ENCODE results near the gene ANAPC13.

Gene ANAPC13

GRCh38 chr3:134487406-134487805 is 1.6 kb upstream of the ANAPC13 start:
- no peak overlapping the region for H2BK5ac ChIP-seq (ENCODE audit: low read depth, low read length, poor library complexity)
- H4K91ac ChIP-seq (ENCODE audit: low read depth, low read length), result no peak overlapping the region
- peaks cover 0 to 3% of the 10 kb centered on the region in 2 experiments for H3K36me3 ChIP-seq (ENCODE audit: control insufficient read depth in 1 of 2, insufficient read depth in 2 of 2, low read length in 2 of 2)
- H3K27me3 ChIP-seq (ENCODE audit: insufficient read depth, low read length), result no peaks in the 10 kb centered on the region
- no peak overlapping the region for H3K4me2 ChIP-seq (ENCODE audit: low read length)
- WGBS (ENCODE audit: extremely low coverage, insufficient coverage, insufficient read length), result no CpG with 5 or more reads among the region's 5 CpGs
- no peak overlapping the region for H2BK120ac ChIP-seq (ENCODE audit: insufficient read depth, low read length, poor library complexity)
- H3K18ac ChIP-seq (ENCODE audit: low read length), result no peak overlapping the region
- no peak overlapping the region for H2AFZ ChIP-seq (ENCODE audit: insufficient read depth, low read length, poor library complexity)
- H3K9me3 ChIP-seq (ENCODE audit: insufficient read depth, low read depth, low read length), result no peaks in the 10 kb centered on the region
- H3K4me3 ChIP-seq (ENCODE audit: low read depth, low read length), result no peak overlapping the region
- H2BK12ac ChIP-seq (ENCODE audit: low read length), result no peak overlapping the region
- peaks cover 7% of the 10 kb centered on the region for H3K79me2 ChIP-seq (ENCODE audit: control insufficient read depth, insufficient read depth, low read length, poor library complexity)
- H3K23ac ChIP-seq (ENCODE audit: low read length), result no peak overlapping the region
- no peak overlapping the region for H3K4ac ChIP-seq (ENCODE audit: low read depth, low read length)
- DNase-seq, result no peak
- H2AK5ac ChIP-seq (ENCODE audit: low read length), result no peak overlapping the region
- H3K79me1 ChIP-seq (ENCODE audit: low read length), result peaks cover 14% of the 10 kb centered on the region
- H3K27ac ChIP-seq (ENCODE audit: low read depth, low read length), result no peak overlapping the region
- no peak overlapping the region for H4K12ac ChIP-seq (ENCODE audit: low read depth, low read length)
- peaks cover 5 to 12% of the 10 kb centered on the region in 2 experiments for H3K4me1 ChIP-seq (ENCODE audit: control insufficient read depth in 1 of 2, insufficient read depth in 2 of 2, low read length in 2 of 2)
- no peak overlapping the region for H3K14ac ChIP-seq (ENCODE audit: low read length)
- H3K9ac ChIP-seq (ENCODE audit: low read length), result no peak overlapping the region
- no peak overlapping the region for H4K8ac ChIP-seq (ENCODE audit: low read depth, low read length)

- no CpG with 5 or more reads among the region's 17 CpGs for WGBS (ENCODE audit: extremely low coverage, insufficient coverage, insufficient read length)
- Histone ChIP-seq H2BK5ac (ENCODE audit: low read depth, low read length, poor library complexity) (peak overlapping the region; percentile 88), H3K4me2 (ENCODE audit: low read length) (peak overlapping the region; percentile 89), H3K9me3 (ENCODE audit: insufficient read depth, low read depth, low read length) (no peaks in the 10 kb centered on the region), H3K79me2 (ENCODE audit: control insufficient read depth, insufficient read depth, low read length, poor library complexity) (peaks cover 7% of the 10 kb centered on the region), H3K4ac (ENCODE audit: low read depth, low read length) (peak overlapping the region; percentile 90), H4K8ac (ENCODE audit: low read depth, low read length) (peak overlapping the region; percentile 93), H4K91ac (ENCODE audit: low read depth, low read length) (peak overlapping the region; percentile 91), H2BK12ac (ENCODE audit: low read length) (no peak overlapping the region), H3K14ac (ENCODE audit: low read length) (peak overlapping the region; percentile 94), H2AFZ (ENCODE audit: insufficient read depth, low read length, poor library complexity) (peak overlapping the region; percentile 92), H3K27ac (ENCODE audit: low read depth, low read length) (peak overlapping the region; percentile 95), H2BK120ac (ENCODE audit: insufficient read depth, low read length, poor library complexity) (peak overlapping the region; percentile 76), H3K36me3 (ENCODE audit: control insufficient read depth in 1 of 2, insufficient read depth in 2 of 2, low read length in 2 of 2) (peaks cover 0 to 5% of the 10 kb centered on the region in 2 experiments), H3K18ac (ENCODE audit: low read length) (peak overlapping the region; percentile 89), H3K79me1 (ENCODE audit: low read length) (peaks cover 14% of the 10 kb centered on the region), H3K9ac (ENCODE audit: low read length) (peak overlapping the region; percentile 90), H4K12ac (ENCODE audit: low read depth, low read length) (peak overlapping the region; percentile 65), H3K4me3 (ENCODE audit: low read depth, low read length) (peak overlapping the region; percentile 90), H2AK5ac (ENCODE audit: low read length) (peak overlapping the region; percentile 76), H3K27me3 (ENCODE audit: insufficient read depth, low read length) (no peaks in the 10 kb centered on the region), H3K4me1 (ENCODE audit: control insufficient read depth in 1 of 2, insufficient read depth in 2 of 2, low read length in 2 of 2) (peaks cover 5 to 12% of the 10 kb centered on the region in 2 experiments), H3K23ac (ENCODE audit: low read length) (no peak overlapping the region)
- peak in 1 of 2 donors; percentile 31 for DNase-seq
Measured at GRCh38 chr3:134486577-134487041, 824 bp upstream of the ANAPC13 start.

DNA sequence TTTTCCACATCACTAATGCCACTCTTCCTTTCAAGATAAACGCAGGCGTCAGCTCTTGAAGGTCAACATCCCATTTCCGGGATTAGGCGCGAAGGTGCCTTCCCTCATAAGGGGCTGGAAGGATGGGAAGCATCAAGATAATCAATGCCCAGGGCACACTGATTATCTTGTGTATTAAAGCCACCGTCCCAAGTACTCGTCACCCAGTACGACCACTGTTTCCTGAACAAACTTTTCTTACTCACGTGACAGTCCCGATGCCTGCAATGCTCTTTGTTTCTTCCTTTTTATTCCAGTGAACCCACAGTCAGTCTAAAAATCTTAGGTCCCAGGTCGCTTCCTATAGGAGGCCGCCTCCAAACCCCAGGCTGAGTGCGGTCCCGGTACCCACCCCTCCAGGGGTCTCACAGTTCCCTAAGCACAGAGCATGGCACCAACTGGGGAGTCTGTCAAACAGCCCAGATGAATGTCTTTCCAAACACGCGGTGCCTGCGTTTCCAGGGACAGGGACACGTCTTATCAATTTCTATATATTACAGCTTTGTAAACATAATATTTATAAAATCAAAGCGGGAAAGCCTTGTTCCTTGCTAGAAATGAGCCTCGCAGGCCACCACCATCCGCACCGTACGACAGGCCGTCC is 589 bp downstream of the ANAPC13 start:
- Histone ChIP-seq H3K4ac (ENCODE audit: low read depth, low read length) (peak overlapping the region; percentile 18), H2AFZ (ENCODE audit: insufficient read depth, low read length, poor library complexity) (peak overlapping the region; percentile 82), H3K23ac (ENCODE audit: low read length) (no peak overlapping the region), H3K4me3 (ENCODE audit: low read depth, low read length) (peak overlapping the region; percentile 90), H3K18ac (ENCODE audit: low read length) (peak overlapping the region; percentile 42), H4K8ac (ENCODE audit: low read depth, low read length) (peak overlapping the region; percentile 85), H2BK120ac (ENCODE audit: insufficient read depth, low read length, poor library complexity) (peak overlapping the region; percentile 62), H3K79me1 (ENCODE audit: low read length) (peaks cover 14% of the 10 kb centered on the region), H2AK5ac (ENCODE audit: low read length) (no peak overlapping the region), H3K9me3 (ENCODE audit: insufficient read depth, low read depth, low read length) (no peaks in the 10 kb centered on the region), H3K36me3 (ENCODE audit: control insufficient read depth in 1 of 2, insufficient read depth in 2 of 2, low read length in 2 of 2) (peaks cover 3 to 17% of the 10 kb centered on the region in 2 experiments), H2BK12ac (ENCODE audit: low read length) (no peak overlapping the region), H2BK5ac (ENCODE audit: low read depth, low read length, poor library complexity) (peak overlapping the region; percentile 75), H4K12ac (ENCODE audit: low read depth, low read length) (peak overlapping the region; percentile 37), H3K4me2 (ENCODE audit: low read length) (peak overlapping the region; percentile 78), H3K27ac (ENCODE audit: low read depth, low read length) (peak overlapping the region; percentile 95), H4K91ac (ENCODE audit: low read depth, low read length) (peak overlapping the region; percentile 78), H3K27me3 (ENCODE audit: insufficient read depth, low read length) (no peaks in the 10 kb centered on the region), H3K9ac (ENCODE audit: low read length) (peak overlapping the region; percentile 84), H3K14ac (ENCODE audit: low read length) (peak overlapping the region; percentile 68), H3K4me1 (ENCODE audit: control insufficient read depth in 1 of 2, insufficient read depth in 2 of 2, low read length in 2 of 2) (peaks cover 5 to 12% of the 10 kb centered on the region in 2 experiments), H3K79me2 (ENCODE audit: control insufficient read depth, insufficient read depth, low read length, poor library complexity) (peaks cover 7% of the 10 kb centered on the region)
- WGBS (ENCODE audit: extremely low coverage, insufficient coverage, insufficient read length), result no CpG with 5 or more reads among the region's 24 CpGs
- DNase-seq, result peak in 1 of 2 donors; percentile 36

DNA sequence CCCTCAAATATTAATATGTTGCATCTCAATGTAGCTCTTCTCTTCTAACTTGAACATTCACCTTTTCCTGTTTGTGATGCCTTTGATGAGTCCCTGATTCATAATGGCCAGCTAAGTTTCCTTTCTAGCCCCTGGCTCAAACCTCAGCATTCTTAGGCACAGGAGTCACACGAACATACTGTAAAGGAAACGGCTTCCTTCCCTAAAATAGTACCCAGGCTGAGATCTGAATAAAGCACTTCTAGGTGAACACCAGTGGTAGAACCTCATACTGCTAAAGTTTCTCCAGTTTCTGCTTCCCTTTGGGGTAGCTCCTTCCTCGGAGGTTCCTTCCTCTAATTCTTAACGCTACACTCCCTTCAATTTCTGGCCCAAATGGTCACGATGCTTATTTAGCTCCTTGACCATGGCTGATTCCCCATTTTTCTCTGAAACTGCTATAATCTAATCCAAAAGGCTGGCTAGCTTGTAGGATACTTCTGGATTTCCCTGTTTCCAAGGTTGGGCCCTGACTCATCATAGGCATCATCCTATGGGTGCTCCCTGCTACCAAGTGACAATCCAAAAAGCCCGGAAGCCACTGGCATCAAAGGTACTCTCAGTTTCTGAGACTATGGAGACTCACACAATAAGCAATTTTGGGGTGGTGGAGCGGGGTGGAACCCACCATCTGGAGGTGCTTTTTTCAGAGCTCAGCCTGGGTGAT is 2.4 kb downstream of the ANAPC13 start:
- Histone ChIP-seq H3K18ac (ENCODE audit: low read length) (no peak overlapping the region), H2AFZ (ENCODE audit: insufficient read depth, low read length, poor library complexity) (no peak overlapping the region), H3K36me3 (ENCODE audit: control insufficient read depth in 1 of 2, insufficient read depth in 2 of 2, low read length in 2 of 2) (peaks cover 3 to 20% of the 10 kb centered on the region in 2 experiments), H4K12ac (ENCODE audit: low read depth, low read length) (no peak overlapping the region), H2AK5ac (ENCODE audit: low read length) (no peak overlapping the region), H3K4me2 (ENCODE audit: low read length) (no peak overlapping the region), H3K23ac (ENCODE audit: low read length) (no peak overlapping the region), H3K14ac (ENCODE audit: low read length) (no peak overlapping the region), H3K79me1 (ENCODE audit: low read length) (peaks cover 19% of the 10 kb centered on the region), H3K4me3 (ENCODE audit: low read depth, low read length) (no peak overlapping the region), H3K9ac (ENCODE audit: low read length) (no peak overlapping the region), H3K27me3 (ENCODE audit: insufficient read depth, low read length) (no peaks in the 10 kb centered on the region), H2BK12ac (ENCODE audit: low read length) (peak overlapping the region; percentile 37), H2BK120ac (ENCODE audit: insufficient read depth, low read length, poor library complexity) (no peak overlapping the region), H3K79me2 (ENCODE audit: control insufficient read depth, insufficient read depth, low read length, poor library complexity) (peaks cover 7% of the 10 kb centered on the region), H3K4me1 (ENCODE audit: control insufficient read depth in 1 of 2, insufficient read depth in 2 of 2, low read length in 2 of 2) (peaks cover 5 to 15% of the 10 kb centered on the region in 2 experiments), H2BK5ac (ENCODE audit: low read depth, low read length, poor library complexity) (peak overlapping the region; percentile 29), H4K8ac (ENCODE audit: low read depth, low read length) (peak overlapping the region; percentile 36), H3K27ac (ENCODE audit: low read depth, low read length) (peak overlapping the region; percentile 12), H3K9me3 (ENCODE audit: insufficient read depth, low read depth, low read length) (no peaks in the 10 kb centered on the region), H3K4ac (ENCODE audit: low read depth, low read length) (peak overlapping the region; percentile 10), H4K91ac (ENCODE audit: low read depth, low read length) (peak overlapping the region; percentile 27)
- WGBS (ENCODE audit: extremely low coverage, insufficient coverage, insufficient read length), result no CpG with 5 or more reads among the region's 7 CpGs
- DNase-seq, result peak; percentile 41 to 50

All from trophoblast cell (in vitro differentiated cells and primary cell).